Endodermal cell (in vitro differentiated cells): ENCODE data around the gene SRPRB. TPM values are rescaled to one million over a fixed set of nuclear protein-coding genes. Genes with fewer than 3 reads are reported as not detected.
A peak's percentile ranks its signal among the peaks of the same experiment; 100 is the strongest.

Experiments used
- DNase-seq: peaks from one replicate; pipeline ENCODE4 v3.0.0-alpha.2; 2017
- H3K27ac ChIP-seq: 2 replicates; pipeline ENCODE4 v1.5.1; 2013; ENCODE audit warnings: mild to moderate bottlenecking, low read depth, low read length, moderate library complexity
- H3K27me3 ChIP-seq: 2 replicates; pipeline ENCODE4 v1.6.1; 2013; ENCODE audit warnings: mild to moderate bottlenecking, low read length, moderate library complexity; ENCODE audit not compliant: insufficient read depth, control insufficient read depth, poor library complexity, severe bottlenecking
- H3K36me3 ChIP-seq: 2 replicates; pipeline ENCODE4 v1.7.0; 2013; ENCODE audit warnings: mild to moderate bottlenecking, low read length, moderate library complexity; ENCODE audit not compliant: control insufficient read depth, insufficient read depth
- H3K4me1 ChIP-seq: one replicate; pipeline ENCODE4 v1.7.0; 2013; ENCODE audit warnings: low read length; ENCODE audit not compliant: control insufficient read depth, insufficient read depth
- H3K4me3 ChIP-seq: 2 replicates; pipeline ENCODE4 v1.5.1; 2013; ENCODE audit warnings: mild to moderate bottlenecking, low read length, moderate library complexity
- H3K9ac ChIP-seq: 2 replicates; pipeline ENCODE4 v1.6.1; 2013; ENCODE audit warnings: mild to moderate bottlenecking, low read length, moderate library complexity; ENCODE audit not compliant: poor library complexity, severe bottlenecking; ENCODE audit errors: extremely low read depth
- H3K9me3 ChIP-seq: 2 replicates; pipeline ENCODE4 v1.6.1; 2013; ENCODE audit warnings: mild to moderate bottlenecking, low read length, moderate library complexity; ENCODE audit not compliant: control insufficient read depth
- H3K27ac Mint-ChIP-seq: 2 replicates; pipeline ENCODE4 v1.8.0; 2020; ENCODE audit warnings: mixed read lengths
- H3K27me3 Mint-ChIP-seq: 2 replicates; pipeline ENCODE4 v1.8.0; 2021; ENCODE audit warnings: mild to moderate bottlenecking, mixed read lengths; ENCODE audit not compliant: insufficient read depth
- H3K36me3 Mint-ChIP-seq: 2 replicates; pipeline ENCODE4 v1.8.0; 2020; ENCODE audit warnings: low read depth, mixed read lengths
- H3K4me1 Mint-ChIP-seq: 2 replicates; pipeline ENCODE4 v1.8.0; 2020; ENCODE audit warnings: mixed read lengths
- H3K4me3 Mint-ChIP-seq: 2 replicates; pipeline ENCODE4 v1.8.0; 2020; ENCODE audit warnings: mild to moderate bottlenecking, moderate library complexity, mixed read lengths
- H3K9me3 Mint-ChIP-seq: 2 replicates; pipeline ENCODE4 v1.8.0; 2020; ENCODE audit warnings: mild to moderate bottlenecking, mixed read lengths
- CTCF ChIP-seq: fragments of 200-600 bp; sonication (generic); conservative IDR thresholded peaks from 2 replicates; pipeline ENCODE4 v1.5.0; 2021; ENCODE audit warnings: antibody characterized with exemption, mild to moderate bottlenecking
- WGBS, 2 experiments: methylation state at CpG; one replicate each; pipeline versions ENCODE4 v1.1.5 to v1.1.7; 2013; ENCODE audit warnings: missing lambda C conversion rate in 2 of 2, mixed read lengths in 1 of 2; ENCODE audit not compliant: insufficient coverage in 1 of 2, insufficient read length in 1 of 2; 5-methylcytosine and 5-hydroxymethylcytosine counted together
- total RNA-seq, 2 donors: library from RNA; stranded (reverse); fragmentation: NEBNext Ultra II Directional in 1 of 2; extraction: Animal tissue kit (Norgen Biotek cat#: 25700) in 1 of 2; gene quantifications; 2 replicates in 1 of 2; 3 replicates in 1 of 2; pipeline ENCODE4 v1.2.1, GENCODE V29; 2021

SRPRB gene
- total RNA-seq, 2 donors from 2014 or later = 26.1 to 33.6 TPM

- Mint-ChIP-seq H3K27ac (no peak overlapping the region), H3K27me3 (no peaks in the 10 kb centered on the region)
- no peaks in the 10 kb centered on the region for H3K9me3 ChIP-seq
Observed at GRCh38 chr3:133830071-133830470, 24.5 kb downstream of the SRPRB start.

GRCh38 chr3:133831966-133832801, 26.6 kb downstream of the SRPRB start:
- DNase-seq = peak; percentile 64
- Histone ChIP-seq H3K4me1 (no peaks in the 10 kb centered on the region), H3K4me3 (no peak overlapping the region), H3K9ac (no peak overlapping the region), H3K27ac (no peak overlapping the region), H3K36me3 (no peaks in the 10 kb centered on the region), H3K9me3 (no peaks in the 10 kb centered on the region), H3K27me3 (no peaks in the 10 kb centered on the region)
- H3K4me3 Mint-ChIP-seq = no peak overlapping the region
- TF ChIP-seq CTCF = peak; percentile 67
- no peaks in the 10 kb centered on the region for H3K27me3 Mint-ChIP-seq
- no peaks in the 10 kb centered on the region for H3K4me1 Mint-ChIP-seq
- H3K27ac Mint-ChIP-seq = no peak overlapping the region
- H3K36me3 Mint-ChIP-seq = no peaks in the 10 kb centered on the region
- no peaks in the 10 kb centered on the region for H3K9me3 Mint-ChIP-seq
- WGBS, 2 experiments = 69 to 71% methylated on average over 10 to 13 of the region's 13 CpGs

More at GRCh38 chr3:133830071-133830470, 24.5 kb downstream of the SRPRB start:
- H3K27ac ChIP-seq = no peak overlapping the region
- no peak overlapping the region for H3K4me3 Mint-ChIP-seq
- no peak overlapping the region for H3K4me3 ChIP-seq
- DNase-seq = no peak
- H3K4me1 Mint-ChIP-seq = no peaks in the 10 kb centered on the region
- H3K27me3 ChIP-seq = no peaks in the 10 kb centered on the region
- no peaks in the 10 kb centered on the region for H3K4me1 ChIP-seq
- no peak for TF ChIP-seq CTCF
- H3K9me3 Mint-ChIP-seq = no peaks in the 10 kb centered on the region
- H3K36me3 ChIP-seq = no peaks in the 10 kb centered on the region
- 84 to 87% methylated on average over 2 to 3 of the region's 3 CpGs for WGBS, 2 experiments
- H3K9ac ChIP-seq = no peak overlapping the region
- H3K36me3 Mint-ChIP-seq = no peaks in the 10 kb centered on the region

- WGBS, 2 experiments = 92 to 94% methylated on average over 5 to 10 of the region's 10 CpGs
- no peak overlapping the region for H3K4me3 Mint-ChIP-seq
- no peaks in the 10 kb centered on the region for H3K4me1 Mint-ChIP-seq
- H3K4me3 ChIP-seq = no peak overlapping the region
- TF ChIP-seq CTCF = no peak
- no peaks in the 10 kb centered on the region for H3K9me3 ChIP-seq
- H3K4me1 ChIP-seq = no peaks in the 10 kb centered on the region
- no peak overlapping the region for H3K27ac Mint-ChIP-seq
- H3K36me3 Mint-ChIP-seq = no peaks in the 10 kb centered on the region
- no peak overlapping the region for H3K9ac ChIP-seq
- H3K27me3 ChIP-seq = no peaks in the 10 kb centered on the region
- DNase-seq = no peak
- H3K27me3 Mint-ChIP-seq = no peaks in the 10 kb centered on the region
- H3K9me3 Mint-ChIP-seq = no peaks in the 10 kb centered on the region
- no peak overlapping the region for H3K27ac ChIP-seq
- no peaks in the 10 kb centered on the region for H3K36me3 ChIP-seq
Observed at GRCh38 chr3:133832802-133833144, 27.2 kb downstream of the SRPRB start.
